Measurements from ENCODE around the gene CAMK2B.

The CAMK2B gene

GRCh38 chr7:44367475-44368043, 42.2 kb upstream of the CAMK2B start:
- H3K4me1 ChIP-seq (ENCODE audit: insufficient read depth, low read length, severe bottlenecking), result no peaks in the 10 kb centered on the region
- H3K9ac ChIP-seq (ENCODE audit: low read length), result no peak overlapping the region
- H3K9me2 ChIP-seq (ENCODE audit: low read depth, low read length), result no peaks in the 10 kb centered on the region
- H4K20me1 ChIP-seq (ENCODE audit: insufficient read depth, low read length), result no peaks in the 10 kb centered on the region
- TF ChIP-seq, protein P1, sequence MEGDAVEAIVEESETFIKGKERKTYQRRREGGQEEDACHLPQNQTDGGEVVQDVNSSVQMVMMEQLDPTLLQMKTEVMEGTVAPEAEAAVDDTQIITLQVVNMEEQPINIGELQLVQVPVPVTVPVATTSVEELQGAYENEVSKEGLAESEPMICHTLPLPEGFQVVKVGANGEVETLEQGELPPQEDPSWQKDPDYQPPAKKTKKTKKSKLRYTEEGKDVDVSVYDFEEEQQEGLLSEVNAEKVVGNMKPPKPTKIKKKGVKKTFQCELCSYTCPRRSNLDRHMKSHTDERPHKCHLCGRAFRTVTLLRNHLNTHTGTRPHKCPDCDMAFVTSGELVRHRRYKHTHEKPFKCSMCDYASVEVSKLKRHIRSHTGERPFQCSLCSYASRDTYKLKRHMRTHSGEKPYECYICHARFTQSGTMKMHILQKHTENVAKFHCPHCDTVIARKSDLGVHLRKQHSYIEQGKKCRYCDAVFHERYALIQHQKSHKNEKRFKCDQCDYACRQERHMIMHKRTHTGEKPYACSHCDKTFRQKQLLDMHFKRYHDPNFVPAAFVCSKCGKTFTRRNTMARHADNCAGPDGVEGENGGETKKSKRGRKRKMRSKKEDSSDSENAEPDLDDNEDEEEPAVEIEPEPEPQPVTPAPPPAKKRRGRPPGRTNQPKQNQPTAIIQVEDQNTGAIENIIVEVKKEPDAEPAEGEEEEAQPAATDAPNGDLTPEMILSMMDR (IDR thresholded peaks at IDR 0.05; ENCODE audit: low read length), result no peak
- no peak for TF ChIP-seq EZH2 (IDR thresholded peaks at IDR 0.05; ENCODE audit: borderline replicate concordance, low read length)
- H3K79me2 ChIP-seq (ENCODE audit: insufficient read depth, low read length), result no peaks in the 10 kb centered on the region
- H2AFZ ChIP-seq (ENCODE audit: low read length), result no peak overlapping the region
- no peak overlapping the region for H3K4me2 ChIP-seq (ENCODE audit: low read length)
- no peaks in the 10 kb centered on the region for H3K36me3 ChIP-seq (ENCODE audit: insufficient read depth, low read length)
- H3K4me3 ChIP-seq (ENCODE audit: low read depth, low read length, poor library complexity, severe bottlenecking), result no peak overlapping the region
- no peaks in the 10 kb centered on the region for H3K9me3 ChIP-seq (ENCODE audit: low read length)
- H3F3A ChIP-seq (ENCODE audit: insufficient read depth, low read length), result no peaks in the 10 kb centered on the region
- no peak overlapping the region for H3K27ac ChIP-seq (ENCODE audit: low read depth, low read length, poor library complexity, severe bottlenecking)
- H3K27me3 ChIP-seq (ENCODE audit: insufficient read depth, low read length), result no peaks in the 10 kb centered on the region; the same call in 1 of the 2 replicates

- no peaks in the 10 kb centered on the region for H3K36me3 ChIP-seq (ENCODE audit: insufficient read depth, low read length)
- no peak overlapping the region for H3K4me3 ChIP-seq (ENCODE audit: low read depth, low read length, poor library complexity, severe bottlenecking)
- H3K9ac ChIP-seq (ENCODE audit: low read length), result no peak overlapping the region
- H3F3A ChIP-seq (ENCODE audit: insufficient read depth, low read length), result no peaks in the 10 kb centered on the region
- H3K4me2 ChIP-seq (ENCODE audit: low read length), result no peak overlapping the region
- H3K27ac ChIP-seq (ENCODE audit: low read depth, low read length, poor library complexity, severe bottlenecking), result no peak overlapping the region
- H3K4me1 ChIP-seq (ENCODE audit: insufficient read depth, low read length, severe bottlenecking), result no peaks in the 10 kb centered on the region
- no peaks in the 10 kb centered on the region for H3K9me3 ChIP-seq (ENCODE audit: low read length)
- H3K27me3 ChIP-seq (ENCODE audit: insufficient read depth, low read length), result no peaks in the 10 kb centered on the region; the same call in 1 of the 2 replicates
- TF ChIP-seq EZH2 (IDR thresholded peaks at IDR 0.05; ENCODE audit: borderline replicate concordance, low read length), result no peak
- TF ChIP-seq, protein P1 (IDR thresholded peaks at IDR 0.05; ENCODE audit: low read length), result no peak
- H4K20me1 ChIP-seq (ENCODE audit: insufficient read depth, low read length), result no peaks in the 10 kb centered on the region
- H3K9me2 ChIP-seq (ENCODE audit: low read depth, low read length), result no peaks in the 10 kb centered on the region
- no peak overlapping the region for H2AFZ ChIP-seq (ENCODE audit: low read length)
- no peaks in the 10 kb centered on the region for H3K79me2 ChIP-seq (ENCODE audit: insufficient read depth, low read length)
Observed at GRCh38 chr7:44366986-44367385, 41.6 kb upstream of the CAMK2B start.

- Histone ChIP-seq H3K27me3 (ENCODE audit: insufficient read depth, low read length) (no peaks in the 10 kb centered on the region; the same call in 1 of the 2 replicates), H3K79me2 (ENCODE audit: insufficient read depth, low read length) (no peaks in the 10 kb centered on the region), H4K20me1 (ENCODE audit: insufficient read depth, low read length) (no peaks in the 10 kb centered on the region), H3K9me2 (ENCODE audit: low read depth, low read length) (no peaks in the 10 kb centered on the region), H3K9me3 (ENCODE audit: low read length) (no peaks in the 10 kb centered on the region), H3F3A (ENCODE audit: insufficient read depth, low read length) (no peaks in the 10 kb centered on the region), H3K4me3 (ENCODE audit: low read depth, low read length, poor library complexity, severe bottlenecking) (no peak overlapping the region), H2AFZ (ENCODE audit: low read length) (no peak overlapping the region), H3K27ac (ENCODE audit: low read depth, low read length, poor library complexity, severe bottlenecking) (no peak overlapping the region), H3K36me3 (ENCODE audit: insufficient read depth, low read length) (no peaks in the 10 kb centered on the region), H3K4me1 (ENCODE audit: insufficient read depth, low read length, severe bottlenecking) (no peaks in the 10 kb centered on the region), H3K9ac (ENCODE audit: low read length) (no peak overlapping the region), H3K4me2 (ENCODE audit: low read length) (no peak overlapping the region)
- no peak for TF ChIP-seq EZH2 (IDR thresholded peaks at IDR 0.05; ENCODE audit: borderline replicate concordance, low read length)
- TF ChIP-seq, protein P1 (IDR thresholded peaks at IDR 0.05; ENCODE audit: low read length), result no peak
Observed at GRCh38 chr7:44353668-44354067, 28.3 kb upstream of the CAMK2B start.
